Smooth muscle cell (in vitro differentiated cells): Measurements from ENCODE around the gene LRG1. TPM values are rescaled to one million over a fixed set of nuclear protein-coding genes. Genes with fewer than 3 reads are reported as not detected.
A peak's percentile ranks its signal among the peaks of the same experiment; 100 is the strongest.

Experiments
- DNase-seq: peaks from one replicate; lab custom pipeline; 2025; ENCODE audit not compliant: unreplicated experiment; lab: John Stamatoyannopoulos, UW
- H2AFZ ChIP-seq: fragments of 200-600 bp; sonication (generic); 2 replicates; pipeline ENCODE4 v1.6.0; 2016; ENCODE audit warnings: antibody characterized with exemption, low read depth, mild to moderate bottlenecking
- H3F3A ChIP-seq: fragments of 200-600 bp; sonication (generic); 2 replicates; pipeline ENCODE4 v1.6.0; 2017; ENCODE audit warnings: antibody characterized with exemption, low read depth
- H3K27ac ChIP-seq: fragments of 200-600 bp; sonication (generic); 2 replicates; pipeline ENCODE4 v1.5.1; 2016; ENCODE audit warnings: low read depth, mild to moderate bottlenecking
- H3K27me3 ChIP-seq: fragments of 200-600 bp; sonication (generic); 2 replicates; pipeline ENCODE4 v1.6.1; 2016; ENCODE audit warnings: low read depth, mild to moderate bottlenecking
- H3K36me3 ChIP-seq: fragments of 200-600 bp; sonication (generic); 2 replicates; pipeline ENCODE4 v1.5.1; 2016; ENCODE audit warnings: low read depth
- H3K4me1 ChIP-seq: fragments of 200-600 bp; sonication (generic); 2 replicates; pipeline ENCODE4 v1.5.1; 2016; ENCODE audit warnings: low read depth
- H3K4me2 ChIP-seq: fragments of 200-600 bp; sonication (generic); 2 replicates; pipeline ENCODE4 v1.6.0; 2016; ENCODE audit warnings: mild to moderate bottlenecking
- H3K4me3 ChIP-seq: fragments of 200-600 bp; sonication (generic); 2 replicates; pipeline ENCODE4 v1.5.1; 2016; ENCODE audit warnings: mild to moderate bottlenecking
- H3K79me2 ChIP-seq: fragments of 200-600 bp; sonication (generic); 2 replicates; pipeline ENCODE4 v1.6.0; 2016; ENCODE audit warnings: low read depth, mild to moderate bottlenecking
- H3K9ac ChIP-seq: fragments of 200-600 bp; sonication (generic); 2 replicates; pipeline ENCODE4 v1.6.0; 2016; ENCODE audit warnings: low read depth
- H3K9me3 ChIP-seq: fragments of 200-600 bp; sonication (generic); replicated peaks from 2 replicates; pipeline ENCODE4 v1.5.1; 2016; ENCODE audit warnings: low read depth
- H4K20me1 ChIP-seq: fragments of 200-600 bp; sonication (generic); 2 replicates; pipeline ENCODE4 v1.6.0; 2016; ENCODE audit warnings: low read depth
- WGBS: methylation state at CpG from one replicate; pipeline ENCODE4 v1.1.7; 2016; ENCODE audit warnings: low lambda C conversion rate; 5-methylcytosine and 5-hydroxymethylcytosine counted together
- polyA plus RNA-seq: library from polyadenylated mRNA; unstranded; fragments of >200 nt; fragmentation: Nextera tagmentation; extraction: Ambion mirVana; gene quantifications from 2 replicates; pipeline ENCODE4 v1.2.1, GENCODE V29; 2016
- total RNA-seq: library from RNA; depleted of rRNA; stranded (reverse); fragments of >200 nt; gene quantifications from 2 replicates; pipeline ENCODE4 v1.2.3, GENCODE V29; 2014
- TF ChIP-seq, protein P1 (sequence below): fragments of 200-600 bp; sonication (generic); IDR thresholded peaks from 2 replicates; pipeline ENCODE4 v1.5.1; 2017; ENCODE audit warnings: borderline replicate concordance, mild to moderate bottlenecking, antibody characterized with exemption; ENCODE audit not compliant: insufficient read depth, poor library complexity, severe bottlenecking

Gene LRG1
- total and polyA plus RNA-seq, 2 experiments from 2014 or later = not detected

DNA sequence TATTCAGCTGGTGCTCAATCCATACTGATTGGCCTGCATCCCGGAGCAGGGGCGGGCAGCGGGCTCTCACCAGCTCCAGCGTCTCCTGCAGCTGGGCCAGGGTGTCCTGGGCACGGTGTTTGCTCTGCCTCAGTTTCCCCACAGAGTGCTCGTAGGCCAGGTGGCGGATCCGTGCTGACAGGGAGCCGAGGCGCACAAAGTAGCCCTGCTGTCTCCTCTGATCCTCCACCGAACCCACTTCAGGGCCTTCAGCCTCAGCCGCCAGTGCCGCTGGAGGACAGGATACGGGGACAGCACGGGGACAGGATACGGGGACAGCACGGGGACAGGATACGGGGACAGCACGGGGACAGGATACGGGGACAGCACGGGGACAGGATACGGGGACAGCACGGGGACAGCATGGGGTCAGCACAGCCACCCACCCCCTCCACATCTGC, 14.3 kb downstream of the LRG1 start:
- Histone ChIP-seq H3K27ac (no peak overlapping the region), H3K9ac (no peak overlapping the region), H3K27me3 (no peaks in the 10 kb centered on the region), H3F3A (no peaks in the 10 kb centered on the region), H3K79me2 (no peaks in the 10 kb centered on the region), H2AFZ (no peak overlapping the region), H3K36me3 (no peaks in the 10 kb centered on the region), H3K4me1 (no peaks in the 10 kb centered on the region), H4K20me1 (no peaks in the 10 kb centered on the region), H3K9me3 (no peaks in the 10 kb centered on the region), H3K4me3 (no peak overlapping the region), H3K4me2 (no peak overlapping the region)
- TF ChIP-seq, protein P1, sequence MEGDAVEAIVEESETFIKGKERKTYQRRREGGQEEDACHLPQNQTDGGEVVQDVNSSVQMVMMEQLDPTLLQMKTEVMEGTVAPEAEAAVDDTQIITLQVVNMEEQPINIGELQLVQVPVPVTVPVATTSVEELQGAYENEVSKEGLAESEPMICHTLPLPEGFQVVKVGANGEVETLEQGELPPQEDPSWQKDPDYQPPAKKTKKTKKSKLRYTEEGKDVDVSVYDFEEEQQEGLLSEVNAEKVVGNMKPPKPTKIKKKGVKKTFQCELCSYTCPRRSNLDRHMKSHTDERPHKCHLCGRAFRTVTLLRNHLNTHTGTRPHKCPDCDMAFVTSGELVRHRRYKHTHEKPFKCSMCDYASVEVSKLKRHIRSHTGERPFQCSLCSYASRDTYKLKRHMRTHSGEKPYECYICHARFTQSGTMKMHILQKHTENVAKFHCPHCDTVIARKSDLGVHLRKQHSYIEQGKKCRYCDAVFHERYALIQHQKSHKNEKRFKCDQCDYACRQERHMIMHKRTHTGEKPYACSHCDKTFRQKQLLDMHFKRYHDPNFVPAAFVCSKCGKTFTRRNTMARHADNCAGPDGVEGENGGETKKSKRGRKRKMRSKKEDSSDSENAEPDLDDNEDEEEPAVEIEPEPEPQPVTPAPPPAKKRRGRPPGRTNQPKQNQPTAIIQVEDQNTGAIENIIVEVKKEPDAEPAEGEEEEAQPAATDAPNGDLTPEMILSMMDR = no peak
- WGBS = 89% methylated on average over 19 of the region's 23 CpGs
- DNase-seq = no peak

DNA sequence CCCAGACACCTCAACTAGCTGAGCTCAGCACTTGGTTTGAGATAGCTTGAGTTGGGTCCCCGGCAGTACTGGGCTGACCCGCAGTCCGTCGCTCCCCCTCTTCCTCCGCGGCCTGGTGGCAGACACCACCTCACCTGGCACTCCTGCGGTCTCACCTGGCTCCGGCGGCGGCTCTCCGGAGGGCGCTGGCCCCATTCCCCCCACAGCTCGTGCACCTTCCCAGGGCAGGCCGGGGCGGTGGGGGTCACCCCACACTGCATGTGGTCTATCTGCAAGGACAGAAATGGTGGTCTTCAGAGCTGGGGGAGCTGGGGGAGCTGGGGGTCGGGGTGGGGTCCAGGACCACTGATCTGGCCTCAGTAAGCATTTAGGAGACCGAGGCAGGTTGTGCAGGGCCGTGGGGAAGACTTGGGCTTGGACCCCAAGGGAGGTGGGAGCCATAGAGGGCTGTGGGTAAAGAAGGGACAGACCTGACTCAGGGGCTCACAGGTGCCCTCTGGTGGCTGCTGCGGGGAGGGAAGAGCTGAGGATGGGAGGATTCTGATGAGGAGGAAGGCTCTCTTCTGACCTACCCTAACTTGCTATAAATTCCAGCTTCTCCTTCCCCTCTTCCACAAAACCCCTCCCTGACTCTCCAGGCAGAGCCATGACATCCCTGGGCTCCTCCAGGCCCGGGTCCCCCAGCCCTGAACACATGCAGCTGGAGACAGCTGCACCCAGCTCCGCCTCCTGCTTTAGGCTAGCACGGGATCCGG, 14.9 kb downstream of the LRG1 start:
- no peak overlapping the region for H3K4me2 ChIP-seq
- H3K36me3 ChIP-seq = no peaks in the 10 kb centered on the region
- H3F3A ChIP-seq = no peaks in the 10 kb centered on the region
- peak; percentile 2 for DNase-seq
- no peak overlapping the region for H3K27ac ChIP-seq
- H3K4me3 ChIP-seq = no peak overlapping the region
- H3K79me2 ChIP-seq = no peaks in the 10 kb centered on the region
- no peaks in the 10 kb centered on the region for H3K27me3 ChIP-seq
- TF ChIP-seq, protein P1 = peak; percentile 73
- no peaks in the 10 kb centered on the region for H3K9me3 ChIP-seq
- H4K20me1 ChIP-seq = no peaks in the 10 kb centered on the region
- no peaks in the 10 kb centered on the region for H3K4me1 ChIP-seq
- 82% methylated on average over 22 of the region's 23 CpGs for WGBS
- H3K9ac ChIP-seq = no peak overlapping the region
- H2AFZ ChIP-seq = no peak overlapping the region

DNA sequence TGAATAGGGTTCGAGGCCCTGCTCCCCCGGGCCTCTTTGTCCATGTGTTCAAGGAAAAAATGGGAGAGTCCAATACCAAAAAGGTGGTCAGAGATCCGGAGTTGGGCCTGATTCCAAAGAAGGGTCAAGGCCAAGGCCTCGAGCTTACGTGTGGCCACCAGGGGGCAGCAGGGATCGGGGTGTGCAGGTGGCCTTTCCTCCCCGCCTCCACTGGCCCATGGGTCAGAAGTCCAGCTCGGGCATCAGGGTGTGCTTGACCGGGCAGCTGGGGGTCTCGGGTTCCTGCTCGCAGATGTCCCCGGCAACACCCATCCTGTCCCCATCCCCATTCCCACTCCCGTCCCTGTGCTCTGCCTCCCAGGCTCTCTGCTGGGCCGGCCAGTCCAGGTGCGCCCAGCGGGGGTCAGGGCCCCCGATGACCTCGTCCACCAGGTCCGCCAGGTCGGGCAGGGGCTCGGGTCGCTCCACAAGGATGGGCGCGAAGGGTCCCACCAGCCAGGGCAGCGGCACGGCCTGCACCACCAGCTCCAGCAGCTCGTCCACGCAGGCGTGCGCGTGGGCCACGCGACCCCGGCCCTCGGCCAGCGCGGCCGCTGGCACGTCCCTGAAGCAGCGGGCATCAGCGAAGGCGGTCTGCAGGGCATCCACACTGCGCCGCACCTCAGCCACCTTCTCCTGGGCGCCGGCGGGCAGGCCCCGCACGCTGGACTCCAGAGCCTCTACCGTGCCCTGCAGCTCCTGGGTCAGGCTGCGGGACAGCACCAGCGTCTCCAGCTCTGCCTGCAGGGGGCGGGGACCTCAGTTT, 16.3 kb downstream of the LRG1 start:
- no peak overlapping the region for H3K4me3 ChIP-seq
- TF ChIP-seq, protein P1 = peak; percentile 57
- no peak for DNase-seq
- no peaks in the 10 kb centered on the region for H3K27me3 ChIP-seq
- no peak overlapping the region for H3K27ac ChIP-seq
- no peaks in the 10 kb centered on the region for H3K4me1 ChIP-seq
- no peak overlapping the region for H3K4me2 ChIP-seq
- no peaks in the 10 kb centered on the region for H3K79me2 ChIP-seq
- no peak overlapping the region for H3K9ac ChIP-seq
- H3K9me3 ChIP-seq = no peaks in the 10 kb centered on the region
- no peaks in the 10 kb centered on the region for H3K36me3 ChIP-seq
- H4K20me1 ChIP-seq = no peaks in the 10 kb centered on the region
- 76% methylated on average over 53 of the region's 53 CpGs for WGBS
- no peak overlapping the region for H2AFZ ChIP-seq
- H3F3A ChIP-seq = no peaks in the 10 kb centered on the region
